HepG2 (cell line): Measurements from ENCODE around the gene PRKAR1A. TPM values are rescaled to one million over a fixed set of nuclear protein-coding genes. Genes with fewer than 3 reads are reported as not detected.

ENCODE experiments used
- ASH2L ChIP-seq: fragments of 300-600, 200-600 bp; sonication (generic); IDR thresholded peaks from 2 replicates; pipeline ENCODE4 v1.7.0; 2017; ENCODE audit warnings: low read depth, mild to moderate bottlenecking, moderate library complexity, mixed read lengths, low read length; ENCODE audit not compliant: insufficient read length
- HNF4A ChIP-seq: sonication (generic); formaldehyde crosslinking; IDR thresholded peaks from 2 replicates; pipeline ENCODE4 v1.4.0; 2020; ENCODE audit warnings: missing genetic modification reagents
- KMT2A ChIP-seq: sonication (generic); formaldehyde crosslinking; IDR thresholded peaks from 2 replicates; pipeline ENCODE4 v1.4.0; 2020; ENCODE audit warnings: missing genetic modification reagents
- MED1 ChIP-seq: sonication (generic); formaldehyde crosslinking; IDR thresholded peaks from 2 replicates; pipeline ENCODE4 v1.4.0; 2020; ENCODE audit warnings: missing genetic modification reagents
- MIER2 ChIP-seq: IDR thresholded peaks from 2 replicates; pipeline ENCODE4 v1.6.1; 2016; ENCODE audit warnings: missing biosample characterization, missing genetic modification reagents
- MXD4 ChIP-seq: IDR thresholded peaks from 2 replicates; pipeline ENCODE4 v1.6.1; 2016; ENCODE audit warnings: mild to moderate bottlenecking, missing biosample characterization, missing genetic modification reagents
- NCOR1 ChIP-seq: fragments of 200-600 bp; sonication (generic); IDR thresholded peaks from 2 replicates; pipeline ENCODE4 v1.7.0; 2017; ENCODE audit warnings: antibody characterized with exemption, low read length, borderline replicate concordance
- NFKBIZ ChIP-seq: IDR thresholded peaks from 2 replicates; pipeline ENCODE4 v1.6.1; 2018; ENCODE audit warnings: missing genetic modification reagents, missing compliant biosample characterization
- SMAD3 ChIP-seq: sonication (generic); formaldehyde crosslinking; IDR thresholded peaks from 2 replicates; pipeline ENCODE4 v1.4.0; 2020; ENCODE audit warnings: missing genetic modification reagents
- ZBTB7B ChIP-seq: sonication (generic); formaldehyde crosslinking; IDR thresholded peaks from 2 replicates; pipeline ENCODE4 v1.4.0; 2020; ENCODE audit warnings: missing genetic modification reagents
- ZMYM2 ChIP-seq: sonication (generic); formaldehyde crosslinking; IDR thresholded peaks from 2 replicates; pipeline ENCODE4 v1.8.0; 2022; ENCODE audit warnings: mild to moderate bottlenecking, missing genetic modification reagents
- ZNF546 ChIP-seq: sonication (generic); formaldehyde crosslinking; conservative IDR thresholded peaks from 2 replicates; pipeline ENCODE4 v1.8.1; 2023; ENCODE audit warnings: mild to moderate bottlenecking, missing genetic modification reagents
- ZNF562 ChIP-seq: sonication (generic); formaldehyde crosslinking; IDR thresholded peaks from 2 replicates; pipeline ENCODE4 v1.8.0; 2022; ENCODE audit warnings: missing genetic modification reagents, borderline replicate concordance
- ZNF713 ChIP-seq: sonication (generic); formaldehyde crosslinking; IDR thresholded peaks from 2 replicates; pipeline ENCODE4 v1.4.0; 2020; ENCODE audit warnings: mild to moderate bottlenecking, missing genetic modification reagents
- polyA plus RNA-seq, 8 experiments: library from polyadenylated mRNA; depleted of rRNA in 3 of 8; stranded (reverse) in 7 of 8; unstranded in 1 of 8; fragments of >200 nt; fragmentation: Illumina TruSeq in 4 of 8; extraction: Trizol in 4 of 8; gene quantifications; 2 replicates each; pipeline versions ENCODE4 v1.2.1 to v1.2.3, GENCODE V29; 2011 to 2016; ENCODE audit warnings: low read depth in 4 of 8, missing spikeins in 1 of 8, mixed read lengths in 1 of 8; ENCODE audit not compliant: insufficient read depth in 1 of 8
- total RNA-seq, 5 experiments: library from RNA; depleted of rRNA; stranded (reverse); fragments of >200 nt; fragmentation: Illumina TruSeq; extraction: Trizol; gene quantifications; 2 replicates each; pipeline ENCODE4 v1.2.3, GENCODE V29; 2016; ENCODE audit warnings: low read depth in 1 of 5
- TF ChIP-seq, protein P1 (sequence below): IDR thresholded peaks from 2 replicates; pipeline ENCODE4 v1.6.1; 2016; ENCODE audit warnings: missing compliant biosample characterization, missing genetic modification reagents, borderline replicate concordance
- TF ChIP-seq, protein P2 (sequence below): sonication (generic); formaldehyde crosslinking; IDR thresholded peaks from 2 replicates; pipeline ENCODE4 v1.4.0; 2020; ENCODE audit warnings: low read depth, mild to moderate bottlenecking, missing genetic modification reagents
- TF ChIP-seq, protein P3 (sequence below): sonication (generic); formaldehyde crosslinking; IDR thresholded peaks from 2 replicates; pipeline ENCODE4 v1.4.0; 2020; ENCODE audit warnings: missing genetic modification reagents
- TF ChIP-seq, protein P4 (sequence below): sonication (generic); formaldehyde crosslinking; conservative IDR thresholded peaks from 2 replicates; pipeline ENCODE4 v1.8.0; 2022; ENCODE audit warnings: missing genetic modification reagents
- TF ChIP-seq, protein P5 (sequence below): sonication (generic); formaldehyde crosslinking; IDR thresholded peaks from 2 replicates; pipeline ENCODE4 v1.8.0; 2022; ENCODE audit warnings: mild to moderate bottlenecking, missing genetic modification reagents, borderline replicate concordance

PRKAR1A gene
- total and polyA plus RNA-seq, 2 of the 13 experiments (the other 11 are each of a cell fraction or from before 2014, with no cell fraction given) = 265 to 266 TPM

DNA sequence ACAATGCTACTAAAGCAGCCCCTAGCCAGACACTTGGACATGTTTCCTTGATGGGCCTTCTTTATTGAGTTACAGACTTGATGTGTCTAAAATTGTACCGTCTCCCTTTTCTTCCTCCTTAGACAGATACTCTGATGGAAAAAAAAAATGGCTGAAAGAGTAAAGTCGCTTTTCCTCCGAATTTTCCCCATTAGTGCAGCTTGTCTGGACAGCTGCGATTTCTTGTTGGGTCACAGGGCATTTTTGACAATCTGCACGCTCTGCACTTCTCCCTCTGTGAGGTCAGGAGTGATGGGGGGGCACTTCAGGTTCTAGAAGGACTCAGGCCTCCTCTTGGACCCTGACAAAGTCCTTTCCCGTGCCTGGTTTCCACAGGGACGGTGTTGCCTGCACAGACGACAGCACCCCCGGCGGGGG, 968 bp upstream of the PRKAR1A start (continued):
- TF ChIP-seq, protein P1, sequence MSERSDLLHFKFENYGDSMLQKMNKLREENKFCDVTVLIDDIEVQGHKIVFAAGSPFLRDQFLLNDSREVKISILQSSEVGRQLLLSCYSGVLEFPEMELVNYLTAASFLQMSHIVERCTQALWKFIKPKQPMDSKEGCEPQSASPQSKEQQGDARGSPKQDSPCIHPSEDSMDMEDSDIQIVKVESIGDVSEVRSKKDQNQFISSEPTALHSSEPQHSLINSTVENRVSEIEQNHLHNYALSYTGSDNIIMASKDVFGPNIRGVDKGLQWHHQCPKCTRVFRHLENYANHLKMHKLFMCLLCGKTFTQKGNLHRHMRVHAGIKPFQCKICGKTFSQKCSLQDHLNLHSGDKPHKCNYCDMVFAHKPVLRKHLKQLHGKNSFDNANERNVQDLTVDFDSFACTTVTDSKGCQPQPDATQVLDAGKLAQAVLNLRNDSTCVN (CRISPR knock-in tag) = peak; percentile 61; the same call in 1 of the 2 replicates
- TF ChIP-seq ZNF713 (CRISPR knock-in tag) = no peak
- TF ChIP-seq MIER2 = 0 out of 2 replicates have a peak, but pooled peaks have one; percentile 9
- peak; percentile 23; the same call in 1 of the 2 replicates for TF ChIP-seq HNF4A (CRISPR knock-in tag)
- TF ChIP-seq ZNF546 = no peak
- TF ChIP-seq, protein P2, sequence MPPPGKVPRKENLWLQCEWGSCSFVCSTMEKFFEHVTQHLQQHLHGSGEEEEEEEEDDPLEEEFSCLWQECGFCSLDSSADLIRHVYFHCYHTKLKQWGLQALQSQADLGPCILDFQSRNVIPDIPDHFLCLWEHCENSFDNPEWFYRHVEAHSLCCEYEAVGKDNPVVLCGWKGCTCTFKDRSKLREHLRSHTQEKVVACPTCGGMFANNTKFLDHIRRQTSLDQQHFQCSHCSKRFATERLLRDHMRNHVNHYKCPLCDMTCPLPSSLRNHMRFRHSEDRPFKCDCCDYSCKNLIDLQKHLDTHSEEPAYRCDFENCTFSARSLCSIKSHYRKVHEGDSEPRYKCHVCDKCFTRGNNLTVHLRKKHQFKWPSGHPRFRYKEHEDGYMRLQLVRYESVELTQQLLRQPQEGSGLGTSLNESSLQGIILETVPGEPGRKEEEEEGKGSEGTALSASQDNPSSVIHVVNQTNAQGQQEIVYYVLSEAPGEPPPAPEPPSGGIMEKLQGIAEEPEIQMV (CRISPR knock-in tag) = peak; percentile 57; the same call in 1 of the 2 replicates
- TF ChIP-seq ZBTB7B = no peak; the same call in 1 of the 2 replicates
- TF ChIP-seq KMT2A (CRISPR knock-in tag) = peak; percentile 72
- TF ChIP-seq ZNF562 (CRISPR knock-in tag) = no peak
- TF ChIP-seq, protein P3, sequence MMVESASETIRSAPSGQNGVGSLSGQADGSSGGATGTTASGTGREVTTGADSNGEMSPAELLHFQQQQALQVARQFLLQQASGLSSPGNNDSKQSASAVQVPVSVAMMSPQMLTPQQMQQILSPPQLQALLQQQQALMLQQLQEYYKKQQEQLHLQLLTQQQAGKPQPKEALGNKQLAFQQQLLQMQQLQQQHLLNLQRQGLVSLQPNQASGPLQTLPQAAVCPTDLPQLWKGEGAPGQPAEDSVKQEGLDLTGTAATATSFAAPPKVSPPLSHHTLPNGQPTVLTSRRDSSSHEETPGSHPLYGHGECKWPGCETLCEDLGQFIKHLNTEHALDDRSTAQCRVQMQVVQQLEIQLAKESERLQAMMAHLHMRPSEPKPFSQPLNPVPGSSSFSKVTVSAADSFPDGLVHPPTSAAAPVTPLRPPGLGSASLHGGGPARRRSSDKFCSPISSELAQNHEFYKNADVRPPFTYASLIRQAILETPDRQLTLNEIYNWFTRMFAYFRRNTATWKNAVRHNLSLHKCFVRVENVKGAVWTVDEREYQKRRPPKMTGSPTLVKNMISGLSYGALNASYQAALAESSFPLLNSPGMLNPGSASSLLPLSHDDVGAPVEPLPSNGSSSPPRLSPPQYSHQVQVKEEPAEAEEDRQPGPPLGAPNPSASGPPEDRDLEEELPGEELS (CRISPR knock-in tag) = no peak
- TF ChIP-seq MXD4 (CRISPR knock-in tag) = no peak
- no peak for TF ChIP-seq ZMYM2 (CRISPR knock-in tag)
- TF ChIP-seq MED1 (CRISPR knock-in tag) = no peak
- TF ChIP-seq, protein P4, sequence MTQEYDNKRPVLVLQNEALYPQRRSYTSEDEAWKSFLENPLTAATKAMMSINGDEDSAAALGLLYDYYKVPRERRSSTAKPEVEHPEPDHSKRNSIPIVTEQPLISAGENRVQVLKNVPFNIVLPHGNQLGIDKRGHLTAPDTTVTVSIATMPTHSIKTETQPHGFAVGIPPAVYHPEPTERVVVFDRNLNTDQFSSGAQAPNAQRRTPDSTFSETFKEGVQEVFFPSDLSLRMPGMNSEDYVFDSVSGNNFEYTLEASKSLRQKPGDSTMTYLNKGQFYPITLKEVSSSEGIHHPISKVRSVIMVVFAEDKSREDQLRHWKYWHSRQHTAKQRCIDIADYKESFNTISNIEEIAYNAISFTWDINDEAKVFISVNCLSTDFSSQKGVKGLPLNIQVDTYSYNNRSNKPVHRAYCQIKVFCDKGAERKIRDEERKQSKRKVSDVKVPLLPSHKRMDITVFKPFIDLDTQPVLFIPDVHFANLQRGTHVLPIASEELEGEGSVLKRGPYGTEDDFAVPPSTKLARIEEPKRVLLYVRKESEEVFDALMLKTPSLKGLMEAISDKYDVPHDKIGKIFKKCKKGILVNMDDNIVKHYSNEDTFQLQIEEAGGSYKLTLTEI (CRISPR knock-in tag) = no peak
- no peak for TF ChIP-seq NFKBIZ (CRISPR knock-in tag)
- TF ChIP-seq ASH2L = peak; percentile 21
- 0 out of 2 replicates have a peak, but pooled peaks have one; percentile 18 for TF ChIP-seq SMAD3 (CRISPR knock-in tag)
- TF ChIP-seq, protein P5, sequence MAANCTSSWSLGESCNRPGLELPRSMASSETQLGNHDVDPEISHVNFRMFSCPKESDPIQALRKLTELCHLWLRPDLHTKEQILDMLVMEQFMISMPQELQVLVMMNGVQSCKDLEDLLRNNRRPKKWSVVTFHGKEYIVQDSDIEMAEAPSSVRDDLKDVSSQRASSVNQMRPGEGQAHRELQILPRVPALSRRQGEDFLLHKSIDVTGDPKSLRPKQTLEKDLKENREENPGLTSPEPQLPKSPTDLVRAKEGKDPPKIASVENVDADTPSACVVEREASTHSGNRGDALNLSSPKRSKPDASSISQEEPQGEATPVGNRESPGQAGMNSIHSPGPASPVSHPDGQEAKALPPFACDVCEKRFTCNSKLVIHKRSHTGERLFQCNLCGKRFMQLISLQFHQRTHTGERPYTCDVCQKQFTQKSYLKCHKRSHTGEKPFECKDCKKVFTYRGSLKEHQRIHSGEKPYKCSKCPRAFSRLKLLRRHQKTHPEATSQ = 0 out of 2 replicates have a peak, but pooled peaks have one; percentile 66
- 0 out of 2 replicates have a peak, but pooled peaks have one; percentile 56 for TF ChIP-seq NCOR1
